ENCODE measurements around the gene PTPN1.

The PTPN1 gene

DNA sequence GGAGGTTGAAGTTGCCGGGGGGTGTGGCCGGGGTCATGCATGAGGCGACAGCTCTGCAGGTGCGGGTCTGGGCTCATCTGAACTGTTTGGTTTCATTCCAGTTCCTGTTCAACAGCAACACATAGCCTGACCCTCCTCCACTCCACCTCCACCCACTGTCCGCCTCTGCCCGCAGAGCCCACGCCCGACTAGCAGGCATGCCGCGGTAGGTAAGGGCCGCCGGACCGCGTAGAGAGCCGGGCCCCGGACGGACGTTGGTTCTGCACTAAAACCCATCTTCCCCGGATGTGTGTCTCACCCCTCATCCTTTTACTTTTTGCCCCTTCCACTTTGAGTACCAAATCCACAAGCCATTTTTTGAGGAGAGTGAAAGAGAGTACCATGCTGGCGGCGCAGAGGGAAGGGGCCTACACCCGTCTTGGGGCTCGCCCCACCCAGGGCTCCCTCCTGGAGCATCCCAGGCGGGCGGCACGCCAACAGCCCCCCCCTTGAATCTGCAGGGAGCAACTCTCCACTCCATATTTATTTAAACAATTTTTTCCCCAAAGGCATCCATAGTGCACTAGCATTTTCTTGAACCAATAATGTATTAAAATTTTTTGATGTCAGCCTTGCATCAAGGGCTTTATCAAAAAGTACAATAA lies 72.5 kb downstream of the PTPN1 start:
- no peak overlapping the region for H3K4me3 ChIP-seq (ENCODE audit: low read depth, low read length)
- in situ Hi-C loops (cut with HindIII; ENCODE audit: low sequenced_read_pairs): no loop called here
- DNase-seq (ENCODE audit: low read depth): no peak
- TF ChIP-seq, protein P1, sequence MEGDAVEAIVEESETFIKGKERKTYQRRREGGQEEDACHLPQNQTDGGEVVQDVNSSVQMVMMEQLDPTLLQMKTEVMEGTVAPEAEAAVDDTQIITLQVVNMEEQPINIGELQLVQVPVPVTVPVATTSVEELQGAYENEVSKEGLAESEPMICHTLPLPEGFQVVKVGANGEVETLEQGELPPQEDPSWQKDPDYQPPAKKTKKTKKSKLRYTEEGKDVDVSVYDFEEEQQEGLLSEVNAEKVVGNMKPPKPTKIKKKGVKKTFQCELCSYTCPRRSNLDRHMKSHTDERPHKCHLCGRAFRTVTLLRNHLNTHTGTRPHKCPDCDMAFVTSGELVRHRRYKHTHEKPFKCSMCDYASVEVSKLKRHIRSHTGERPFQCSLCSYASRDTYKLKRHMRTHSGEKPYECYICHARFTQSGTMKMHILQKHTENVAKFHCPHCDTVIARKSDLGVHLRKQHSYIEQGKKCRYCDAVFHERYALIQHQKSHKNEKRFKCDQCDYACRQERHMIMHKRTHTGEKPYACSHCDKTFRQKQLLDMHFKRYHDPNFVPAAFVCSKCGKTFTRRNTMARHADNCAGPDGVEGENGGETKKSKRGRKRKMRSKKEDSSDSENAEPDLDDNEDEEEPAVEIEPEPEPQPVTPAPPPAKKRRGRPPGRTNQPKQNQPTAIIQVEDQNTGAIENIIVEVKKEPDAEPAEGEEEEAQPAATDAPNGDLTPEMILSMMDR (IDR thresholded peaks at IDR 0.05; ENCODE audit: low read depth, low read length, missing control alignments): no peak

DNA sequence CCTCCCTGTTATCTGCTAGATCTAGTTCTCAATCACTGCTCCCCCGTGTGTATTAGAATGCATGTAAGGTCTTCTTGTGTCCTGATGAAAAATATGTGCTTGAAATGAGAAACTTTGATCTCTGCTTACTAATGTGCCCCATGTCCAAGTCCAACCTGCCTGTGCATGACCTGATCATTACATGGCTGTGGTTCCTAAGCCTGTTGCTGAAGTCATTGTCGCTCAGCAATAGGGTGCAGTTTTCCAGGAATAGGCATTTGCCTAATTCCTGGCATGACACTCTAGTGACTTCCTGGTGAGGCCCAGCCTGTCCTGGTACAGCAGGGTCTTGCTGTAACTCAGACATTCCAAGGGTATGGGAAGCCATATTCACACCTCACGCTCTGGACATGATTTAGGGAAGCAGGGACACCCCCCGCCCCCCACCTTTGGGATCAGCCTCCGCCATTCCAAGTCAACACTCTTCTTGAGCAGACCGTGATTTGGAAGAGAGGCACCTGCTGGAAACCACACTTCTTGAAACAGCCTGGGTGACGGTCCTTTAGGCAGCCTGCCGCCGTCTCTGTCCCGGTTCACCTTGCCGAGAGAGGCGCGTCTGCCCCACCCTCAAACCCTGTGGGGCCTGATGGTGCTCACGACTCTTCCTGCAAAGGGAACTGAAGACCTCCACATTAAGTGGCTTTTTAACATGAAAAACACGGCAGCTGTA lies 73.4 kb downstream of the PTPN1 start:
- DNase-seq (ENCODE audit: low read depth): no peak
- no peak overlapping the region for H3K4me3 ChIP-seq (ENCODE audit: low read depth, low read length)
- TF ChIP-seq, protein P1 (IDR thresholded peaks at IDR 0.05; ENCODE audit: low read depth, low read length, missing control alignments): no peak
- in situ Hi-C loops (cut with HindIII; ENCODE audit: low sequenced_read_pairs): no loop called here

DNA sequence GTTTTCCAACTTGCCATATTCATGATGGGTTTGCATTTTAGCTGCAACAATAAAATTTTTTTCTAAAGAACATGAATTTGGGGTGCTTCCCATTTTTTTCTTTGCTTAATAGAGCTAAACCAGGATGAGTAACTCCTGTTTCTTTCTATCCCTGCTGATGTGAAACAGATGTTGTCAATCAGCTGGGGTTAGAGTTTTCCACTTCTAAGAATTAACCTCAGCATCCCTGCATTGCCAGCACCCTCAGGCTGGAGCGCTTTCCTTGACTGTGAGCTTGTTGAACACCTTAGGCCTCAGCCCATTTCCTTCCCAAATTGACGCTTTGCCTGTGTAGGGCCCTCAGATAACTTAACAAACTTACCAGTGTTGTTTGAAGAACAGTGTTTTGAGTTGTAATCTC lies 74.5 kb downstream of the PTPN1 start:
- no peak for DNase-seq (ENCODE audit: low read depth)
- TF ChIP-seq, protein P1 (IDR thresholded peaks at IDR 0.05; ENCODE audit: low read depth, low read length, missing control alignments): no peak
- in situ Hi-C loops (cut with HindIII; ENCODE audit: low sequenced_read_pairs): loop anchor here (5.0 kb wide), 1 partner anchor 102 kb away; no protein-coding TSS in a partner anchor

DNA sequence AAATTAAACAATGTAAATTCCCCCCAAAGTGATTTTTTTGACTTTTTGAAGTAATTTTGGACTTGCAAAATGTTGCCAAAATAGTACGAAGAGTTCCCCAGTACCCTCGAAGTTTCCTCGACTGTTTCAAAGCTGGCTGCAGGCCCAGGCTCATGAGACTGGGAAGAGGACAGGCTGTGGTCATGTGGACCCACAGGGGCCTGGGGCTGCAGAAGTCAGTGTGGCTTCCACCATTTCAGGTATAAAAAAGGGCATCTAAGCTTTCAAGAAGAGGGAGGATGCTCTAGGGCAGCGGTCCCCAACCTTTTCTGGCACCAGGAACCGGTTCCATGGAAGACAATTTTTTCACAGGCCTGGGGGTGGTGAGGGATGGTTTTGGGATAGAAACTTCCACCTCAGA lies 75.0 kb downstream of the PTPN1 start:
- in situ Hi-C loops (cut with HindIII; ENCODE audit: low sequenced_read_pairs): loop anchor here (5.0 kb wide), 1 partner anchor 103 kb away; no protein-coding TSS in a partner anchor
- no peak overlapping the region for H3K4me3 ChIP-seq (ENCODE audit: low read depth, low read length)
- TF ChIP-seq, protein P1 (IDR thresholded peaks at IDR 0.05; ENCODE audit: low read depth, low read length, missing control alignments): no peak
- DNase-seq (ENCODE audit: low read depth): no peak

More for the DNA sequence above, 74.5 kb downstream of the PTPN1 start:
- no peak overlapping the region for H3K4me3 ChIP-seq (ENCODE audit: low read depth, low read length)

DNA sequence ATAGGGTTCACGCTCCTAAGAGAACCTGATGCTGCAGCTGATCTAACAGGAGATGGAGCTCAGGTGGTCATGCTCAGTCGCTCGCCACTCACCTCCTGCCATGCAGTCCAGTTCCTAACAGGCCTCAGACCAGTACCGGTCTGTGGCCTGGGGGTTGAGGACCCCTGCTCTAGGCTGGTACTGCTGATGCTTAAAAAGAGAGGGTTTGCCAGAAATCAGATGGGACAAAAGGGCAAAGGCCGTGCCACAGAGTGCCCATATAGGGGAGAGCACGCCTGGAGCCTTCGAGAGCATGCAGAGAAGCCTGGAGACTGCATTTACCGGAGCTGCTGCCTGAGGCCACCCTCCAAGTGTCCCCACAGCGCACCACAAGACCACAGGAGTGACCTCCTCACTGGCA lies 75.5 kb downstream of the PTPN1 start:
- TF ChIP-seq, protein P1 (IDR thresholded peaks at IDR 0.05; ENCODE audit: low read depth, low read length, missing control alignments): no peak
- in situ Hi-C loops (cut with HindIII; ENCODE audit: low sequenced_read_pairs): loop anchor here (5.0 kb wide), 1 partner anchor 103 kb away; no protein-coding TSS in a partner anchor
- no peak overlapping the region for H3K4me3 ChIP-seq (ENCODE audit: low read depth, low read length)
- DNase-seq (ENCODE audit: low read depth): no peak

DNA sequence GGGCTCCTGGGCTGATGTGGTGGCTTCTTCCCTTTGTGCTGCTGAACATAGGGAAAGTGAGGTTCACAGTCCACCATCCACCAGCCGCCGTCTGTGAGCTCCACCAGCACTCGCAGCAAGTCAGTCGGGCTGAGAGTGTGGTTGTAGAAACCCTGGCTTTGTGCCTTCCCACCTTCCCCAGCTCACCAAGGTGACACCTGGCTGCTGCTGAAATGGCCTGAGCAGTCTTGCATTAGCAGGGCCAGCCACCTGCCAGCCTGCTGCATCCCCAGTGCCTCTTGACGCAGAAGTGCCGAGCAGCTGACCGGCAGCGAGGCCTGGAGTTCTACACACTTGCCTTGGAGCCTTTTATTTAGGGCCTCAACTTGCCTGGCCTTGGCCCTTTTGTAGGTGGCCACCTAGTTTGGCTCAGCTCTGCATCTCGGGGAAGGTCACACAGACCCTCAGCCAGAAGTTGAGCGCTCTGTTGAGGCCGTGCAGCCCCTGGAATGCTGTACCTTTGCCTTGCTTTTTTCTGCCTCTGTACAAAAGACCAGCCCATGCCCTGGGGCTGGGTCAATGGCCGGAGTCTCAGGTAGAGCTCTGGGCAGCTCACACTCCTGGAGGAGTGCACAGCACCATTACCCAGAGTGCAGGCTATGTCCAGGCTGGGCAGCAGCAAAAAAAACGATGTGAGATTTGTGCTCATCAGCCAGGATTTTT lies 76.5 kb downstream of the PTPN1 start:
- H3K4me3 ChIP-seq (ENCODE audit: low read depth, low read length): no peak overlapping the region
- TF ChIP-seq, protein P1 (IDR thresholded peaks at IDR 0.05; ENCODE audit: low read depth, low read length, missing control alignments): no peak
- in situ Hi-C loops (cut with HindIII; ENCODE audit: low sequenced_read_pairs): loop anchor here (5.0 kb wide), 1 partner anchor 104 kb away; no protein-coding TSS in a partner anchor
- no peak for DNase-seq (ENCODE audit: low read depth)

Measured in astrocyte of the cerebellum (primary cell).